NT2/D1 (cell line): ENCODE measurements around the gene OGA.

Source experiments
- SUZ12 ChIP-seq: IDR thresholded peaks from 2 replicates; pipeline ENCODE4 v1.6.1; 2011; ENCODE audit not compliant: insufficient read length, insufficient read depth; ENCODE audit errors: extremely low read depth
- ZNF274 ChIP-seq: IDR thresholded peaks from 2 replicates; pipeline ENCODE4 v1.6.1; 2011; ENCODE audit warnings: mild to moderate bottlenecking, low read depth, low read length

DNA sequence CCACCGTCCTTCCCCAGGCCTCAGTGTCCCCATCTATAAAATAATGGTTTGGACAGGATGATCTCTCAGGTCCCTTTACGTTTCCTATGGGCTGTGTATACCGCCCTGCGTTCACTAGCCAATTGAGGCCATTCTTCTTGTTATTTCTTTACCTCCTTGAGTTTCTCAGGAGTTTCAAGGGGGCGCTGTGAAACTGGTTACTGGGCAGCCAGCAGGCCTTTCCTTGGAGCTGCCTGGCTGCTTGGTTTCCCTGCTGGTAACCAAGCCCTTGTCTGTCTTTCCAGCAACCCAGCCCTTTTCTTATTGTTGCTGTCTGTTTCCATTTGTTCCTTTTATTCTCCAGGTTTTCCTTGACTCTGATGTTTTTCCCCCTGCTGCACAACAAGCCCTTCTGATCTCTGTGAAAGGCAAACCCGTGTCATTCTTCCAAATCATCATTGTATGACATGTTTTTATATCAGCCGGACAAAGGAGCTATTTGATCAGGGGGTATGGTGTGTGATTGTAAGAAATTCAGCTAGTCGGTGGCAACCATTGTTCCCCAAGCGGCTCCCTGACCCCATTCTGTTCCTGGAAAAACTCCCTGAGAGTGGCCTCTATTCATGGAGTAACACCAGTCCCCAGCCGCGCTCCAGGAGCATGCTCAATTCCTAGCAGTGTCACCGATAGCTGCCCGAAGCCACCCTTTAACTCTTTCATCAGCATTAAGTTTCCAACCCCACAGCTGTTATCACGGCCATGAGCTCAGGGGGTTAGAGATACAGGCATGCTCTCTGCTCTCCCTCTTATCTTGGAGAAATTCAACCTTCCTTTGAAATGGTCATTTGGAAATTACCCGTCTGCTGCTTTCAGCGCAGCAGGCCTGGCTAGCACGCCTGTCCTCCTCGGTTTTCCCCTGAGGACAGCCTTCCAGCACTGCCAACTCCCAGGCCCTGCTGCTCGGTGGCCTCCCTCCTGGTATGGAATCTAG lies 68.9 kb downstream of the OGA start:
- TF ChIP-seq ZNF274 (no peak), SUZ12 (no peak)
